Keratinocyte (primary cell): ENCODE measurements around the gene SLC26A2. TPM values are rescaled to one million over a fixed set of nuclear protein-coding genes. Genes with fewer than 3 reads are reported as not detected.

Source experiments
- DNase-seq: peaks from one replicate; pipeline ENCODE4 v3.0.0-alpha.2; 2011; ENCODE audit warnings: low read depth, missing footprints, low spot score
- FAIRE-seq: peaks from 2 replicates; lab custom pipeline; 2011; peaks lifted over from hg19 to GRCh38; lab: Jason Lieb, UNC
- H2AFZ ChIP-seq: 2 replicates; pipeline ENCODE4 v1.6.0; 2012; ENCODE audit warnings: low read length, control low read depth, inconsistent platforms; ENCODE audit not compliant: control insufficient read depth
- H3K27ac ChIP-seq: 2 replicates; pipeline ENCODE4 v1.5.1; 2011; ENCODE audit warnings: low read length; ENCODE audit not compliant: control insufficient read depth, insufficient read depth
- H3K27me3 ChIP-seq: 3 replicates; pipeline ENCODE4 v1.6.0; 2011; ENCODE audit warnings: low read length; ENCODE audit not compliant: control insufficient read depth, insufficient read depth; ENCODE audit errors: extremely low read depth
- H3K36me3 ChIP-seq, 2 experiments: 2 replicates in 1 of 2; 3 replicates in 1 of 2; pipeline ENCODE4 v1.5.1; 2011; ENCODE audit warnings: low read length in 2 of 2, mild to moderate bottlenecking in 1 of 2; ENCODE audit not compliant: control insufficient read depth in 2 of 2, insufficient read depth in 2 of 2; ENCODE audit errors: extremely low read depth in 1 of 2
- H3K4me1 ChIP-seq: 3 replicates; pipeline ENCODE4 v1.5.1; 2011; ENCODE audit warnings: low read length; ENCODE audit not compliant: control insufficient read depth, insufficient read depth; ENCODE audit errors: extremely low read depth
- H3K4me2 ChIP-seq: 3 replicates; pipeline ENCODE4 v1.6.0; 2011; ENCODE audit warnings: low read depth, low read length; ENCODE audit not compliant: control insufficient read depth, insufficient read depth; ENCODE audit errors: extremely low read depth
- H3K4me3 ChIP-seq, 3 experiments: fragments of 200-600 bp in 1 of 3; sonication (generic) in 1 of 3; 2 replicates in 2 of 3; 3 replicates in 1 of 3; pipeline ENCODE4 v1.5.1; 2011 to 2016; ENCODE audit warnings: low read length in 3 of 3, mild to moderate bottlenecking in 3 of 3, control low read depth in 2 of 3, inconsistent platforms in 1 of 3, low read depth in 1 of 3, mixed read lengths in 1 of 3, mixed run types in 1 of 3, moderate library complexity in 1 of 3; ENCODE audit not compliant: control insufficient read depth in 2 of 3, insufficient read depth in 2 of 3; ENCODE audit errors: extremely low read depth in 1 of 3
- H3K79me2 ChIP-seq: 2 replicates; pipeline ENCODE4 v1.6.0; 2012; ENCODE audit warnings: low read length; ENCODE audit not compliant: control insufficient read depth, insufficient read depth
- H3K9ac ChIP-seq: 3 replicates; pipeline ENCODE4 v1.6.0; 2011; ENCODE audit warnings: low read length; ENCODE audit not compliant: control insufficient read depth, insufficient read depth; ENCODE audit errors: extremely low read depth
- H3K9me1 ChIP-seq: 3 replicates; pipeline ENCODE4 v1.6.0; 2011; ENCODE audit warnings: low read length; ENCODE audit not compliant: control insufficient read depth, insufficient read depth; ENCODE audit errors: extremely low read depth
- H3K9me3 ChIP-seq: 2 replicates; pipeline ENCODE4 v1.5.1; 2012; ENCODE audit warnings: low read depth, low read length; ENCODE audit not compliant: control insufficient read depth
- H4K20me1 ChIP-seq: 3 replicates; pipeline ENCODE4 v1.6.0; 2011; ENCODE audit warnings: low read length; ENCODE audit not compliant: control insufficient read depth, insufficient read depth; ENCODE audit errors: extremely low read depth
- CTCF ChIP-seq, 3 experiments: IDR thresholded peaks in 1 of 3; conservative IDR thresholded peaks in 1 of 3; optimal IDR thresholded peaks in 1 of 3; 2 replicates in 2 of 3; 3 replicates in 1 of 3; pipeline versions ENCODE3 to v1.5.1; 2011; ENCODE audit warnings: low read length in 3 of 3, mild to moderate bottlenecking in 3 of 3, moderate library complexity in 2 of 3, control low read depth in 1 of 3, inconsistent platforms in 1 of 3; ENCODE audit not compliant: insufficient read depth in 2 of 3; ENCODE audit errors: extremely low read depth in 1 of 3
- EZH2 ChIP-seq: IDR thresholded peaks from one replicate; pipeline ENCODE4 v1.6.1; 2012; ENCODE audit warnings: inconsistent platforms, mild to moderate bottlenecking, low read length, moderate library complexity
- dilution Hi-C: fragments of 300-500 bp; cut with MboI; formaldehyde crosslinking; loops from one replicate; pipeline ENCODE4 v1.7.0; 2020; ENCODE audit warnings: low sequenced_read_pairs; ENCODE audit not compliant: extremely low pct_ligation_motif_present
- polyA plus RNA-seq, 5 experiments: library from polyadenylated mRNA; depleted of rRNA in 3 of 5; stranded (reverse) in 3 of 5; stranded (forward) in 1 of 5; unstranded in 1 of 5; fragments of >200 nt; gene quantifications; 1 replicate in 1 of 5; 2 replicates in 3 of 5; 3 replicates in 1 of 5; pipeline versions ENCODE4 v1.2.1 to v1.2.3, GENCODE V29; 2011 to 2012; ENCODE audit warnings: missing spikeins in 2 of 5, low read depth in 1 of 5, low replicate concordance in 1 of 5

The SLC26A2 gene
- polyA plus RNA-seq, 1 donor (not counting 4 experiments of a cell fraction or from before 2014, with no cell fraction given), result 10.3 TPM

GRCh38 chr5:149948993-149949392 lies 11.6 kb upstream of the SLC26A2 start:
- H3K9me1 ChIP-seq, result no peaks in the 10 kb centered on the region
- no peak overlapping the region for H3K9ac ChIP-seq
- DNase-seq (no peak), FAIRE-seq (no peak)
- no peaks in the 10 kb centered on the region for H3K79me2 ChIP-seq
- no peak overlapping the region for H2AFZ ChIP-seq
- no peaks in the 10 kb centered on the region for H3K4me1 ChIP-seq
- TF ChIP-seq CTCF (optimal IDR thresholded peaks at IDR 0.05 in 1 of 3, IDR thresholded peaks at IDR 0.05 in 1 of 3, conservative IDR thresholded peaks at IDR 0.05 in 1 of 3; ENCODE audit: extremely low read depth in 1 of 3, insufficient read depth in 2 of 3, low read length in 3 of 3) (no peak), EZH2 (no peak)
- dilution Hi-C loops, result no loop called here
- H3K36me3 ChIP-seq, result no peaks in the 10 kb centered on the region
- no peaks in the 10 kb centered on the region for H3K27me3 ChIP-seq
- H3K4me2 ChIP-seq, result no peak overlapping the region
- no peaks in the 10 kb centered on the region for H4K20me1 ChIP-seq
- no peak overlapping the region for H3K4me3 ChIP-seq
- H3K9me3 ChIP-seq, result no peaks in the 10 kb centered on the region
- no peak overlapping the region for H3K27ac ChIP-seq

GRCh38 chr5:149951138-149951749 lies 9.3 kb upstream of the SLC26A2 start:
- no peak overlapping the region for H2AFZ ChIP-seq
- no peak overlapping the region for H3K4me3 ChIP-seq
- FAIRE-seq, result no peak

More at GRCh38 chr5:149951138-149951749, 9.3 kb upstream of the SLC26A2 start:
- H3K4me1 ChIP-seq, result no peaks in the 10 kb centered on the region
- no peaks in the 10 kb centered on the region for H3K79me2 ChIP-seq
- DNase-seq, result no peak
- H3K27me3 ChIP-seq, result no peaks in the 10 kb centered on the region
- no peaks in the 10 kb centered on the region for H3K36me3 ChIP-seq
- no peak overlapping the region for H3K9ac ChIP-seq
- H4K20me1 ChIP-seq, result no peaks in the 10 kb centered on the region
- no peaks in the 10 kb centered on the region for H3K9me1 ChIP-seq
- no peaks in the 10 kb centered on the region for H3K9me3 ChIP-seq
- no peak overlapping the region for H3K4me2 ChIP-seq
- TF ChIP-seq CTCF (optimal IDR thresholded peaks at IDR 0.05 in 1 of 3, IDR thresholded peaks at IDR 0.05 in 1 of 3, conservative IDR thresholded peaks at IDR 0.05 in 1 of 3; ENCODE audit: extremely low read depth in 1 of 3, insufficient read depth in 2 of 3, low read length in 3 of 3) (no peak), EZH2 (no peak)
- H3K27ac ChIP-seq, result no peak overlapping the region
- dilution Hi-C loops, result loop anchor here (25.0 kb wide), 1 partner anchor 89 kb away; no protein-coding TSS in a partner anchor
